CD8-positive, alpha-beta memory T cell (primary cell): ENCODE measurements around the gene HCFC2. TPM values are rescaled to one million over a fixed set of nuclear protein-coding genes. Genes with fewer than 3 reads are reported as not detected.
"Not testable (repeated sequence)": the region's sequence is repeated elsewhere in the genome, so short reads cannot be mapped to it uniquely, and the experiment has no call there.

Experiments
- CTCF ChIA-PET: fragments of 350-600 bp; sonication (Branson Sonifier 250); formaldehyde crosslinking; loops from one replicate; lab custom pipeline; 2021; ENCODE audit warnings: antibody characterized with exemption; lab: Charles Lee
- POLR2A ChIA-PET: fragments of 350-600 bp; sonication (Branson Sonifier 250); formaldehyde crosslinking; loops from one replicate; lab custom pipeline; 2021; ENCODE audit warnings: antibody characterized with exemption; lab: Charles Lee
- DNase-seq, 5 donors: peaks; one replicate each; pipeline versions ENCODE4 v3.0.0 to v3.0.0-alpha.2; 2020 to 2022; ENCODE audit warnings: mixed read lengths in 1 of 5
- H3K27ac ChIP-seq: one replicate; pipeline ENCODE4 v1.7.0; 2013; ENCODE audit warnings: low read depth, mild to moderate bottlenecking, low read length, moderate library complexity
- H3K27me3 ChIP-seq: 2 replicates; pipeline ENCODE4 v1.7.0; 2013; ENCODE audit warnings: low read length, mild to moderate bottlenecking; ENCODE audit not compliant: insufficient read depth, poor library complexity, severe bottlenecking
- H3K36me3 ChIP-seq: 2 replicates; pipeline ENCODE4 v1.7.0; 2013; ENCODE audit warnings: mild to moderate bottlenecking, low read length, moderate library complexity; ENCODE audit not compliant: insufficient read depth
- H3K4me1 ChIP-seq: 2 replicates; pipeline ENCODE4 v1.7.0; 2013; ENCODE audit warnings: mild to moderate bottlenecking, low read length, moderate library complexity; ENCODE audit not compliant: insufficient read depth
- H3K4me3 ChIP-seq: 2 replicates; pipeline ENCODE4 v1.7.0; 2013; ENCODE audit warnings: mild to moderate bottlenecking, low read length
- H3K9me3 ChIP-seq: 2 replicates; pipeline ENCODE4 v1.7.0; 2013; ENCODE audit warnings: mild to moderate bottlenecking, low read length
- H3K27ac Mint-ChIP-seq, 8 donors: one replicate each; pipeline ENCODE4 v1.8.0; 2020 to 2021; ENCODE audit warnings: mixed read lengths in 8 of 8, mild to moderate bottlenecking in 6 of 8, inconsistent platforms in 3 of 8, moderate library complexity in 3 of 8
- H3K27me3 Mint-ChIP-seq, 2 donors: one replicate each; pipeline ENCODE4 v1.8.0; 2020 to 2021; ENCODE audit warnings: mixed read lengths in 2 of 2, mild to moderate bottlenecking in 1 of 2, moderate library complexity in 1 of 2
- H3K36me3 Mint-ChIP-seq, 3 donors: one replicate each; pipeline ENCODE4 v1.8.0; 2020 to 2021; ENCODE audit warnings: mixed read lengths in 3 of 3, inconsistent platforms in 1 of 3, mild to moderate bottlenecking in 1 of 3
- H3K4me1 Mint-ChIP-seq, 3 donors: one replicate each; pipeline ENCODE4 v1.8.0; 2020 to 2021; ENCODE audit warnings: mixed read lengths in 3 of 3, inconsistent platforms in 1 of 3, mild to moderate bottlenecking in 1 of 3
- H3K4me3 Mint-ChIP-seq, 7 donors: one replicate each; pipeline ENCODE4 v1.8.0; 2020 to 2021; ENCODE audit warnings: mixed read lengths in 7 of 7, mild to moderate bottlenecking in 6 of 7, moderate library complexity in 4 of 7, inconsistent platforms in 2 of 7
- H3K9me3 Mint-ChIP-seq, 5 donors: one replicate each; pipeline ENCODE4 v1.8.0; 2020 to 2022; ENCODE audit warnings: mixed read lengths in 5 of 5, mild to moderate bottlenecking in 3 of 5, moderate library complexity in 2 of 5, inconsistent platforms in 1 of 5
- polyA plus RNA-seq: library from polyadenylated mRNA; unstranded; fragments of 300-500 nt; fragmentation: Illumina TruSeq; gene quantifications from one replicate; pipeline ENCODE4 v1.2.3, GENCODE V29; 2021
- total RNA-seq, 2 experiments: library from RNA; stranded (reverse); gene quantifications; one replicate each; pipeline ENCODE4 v1.2.3, GENCODE V29; 2021

HCFC2 gene
- total RNA-seq (10 to 100 TPM; 12.5 to 13.0 TPM), polyA plus RNA-seq (8.5 TPM)

GRCh38 chr12:104064031-104064841, at the start of gene HCFC2:
Gene HCFC2 (plus strand): TSS chr12:104064531. CDS start chr12:104064561, 30 bp downstream.
- Histone ChIP-seq H3K36me3 (peaks cover 3% of the 10 kb centered on the region), H3K9me3 (no peaks in the 10 kb centered on the region), H3K27me3 (no peaks in the 10 kb centered on the region), H3K4me3 (peak within 1 kb of the TSS; percentile 99), H3K27ac (peak within 1 kb of the TSS; percentile 84), H3K4me1 (peaks cover 9% of the 10 kb centered on the region)
- DNase-seq = peak; percentile 83 to 90 (median 87)
- H3K27ac Mint-ChIP-seq = peak within 1 kb of the TSS; percentile 82 to 95 (median 91)
- H3K9me3 Mint-ChIP-seq = no peaks in the 10 kb centered on the region
- peaks cover 3 to 22% of the 10 kb centered on the region in 2 donors for H3K27me3 Mint-ChIP-seq
- peaks cover 0 to 21% (median 7%) of the 10 kb centered on the region in 3 donors for H3K36me3 Mint-ChIP-seq
- ChIA-PET POLR2A (interaction anchor here (0.6 to 1.9 kb wide), 8 partner anchors 22 to 135 kb away, joined by 3 to 12 read pairs (median 4); partner anchors contain the start of genes HSP90B1, NFYB and TDG), CTCF (interaction anchor here (1.3 to 1.9 kb wide), 3 partner anchors 11 to 45 kb away, joined by 3 to 16 read pairs (median 4); no protein-coding TSS in a partner anchor)
- peaks cover 24 to 36% (median 31%) of the 10 kb centered on the region in 3 donors for H3K4me1 Mint-ChIP-seq
- H3K4me3 Mint-ChIP-seq = peak within 1 kb of the TSS; percentile 92 to 97 (median 95)

GRCh38 chr12:104021862-104022261, 42.5 kb upstream of the HCFC2 start:
- H3K27ac Mint-ChIP-seq, H3K36me3 ChIP-seq, H3K4me3 ChIP-seq, H3K9me3 Mint-ChIP-seq, H3K4me3 Mint-ChIP-seq, CTCF ChIA-PET, H3K9me3 ChIP-seq, H3K4me1 ChIP-seq, H3K27me3 ChIP-seq, H3K4me1 Mint-ChIP-seq, H3K36me3 Mint-ChIP-seq, POLR2A ChIA-PET, H3K27ac ChIP-seq, DNase-seq: not testable (repeated sequence)
- H3K27me3 Mint-ChIP-seq = peaks cover 20 to 48% of the 10 kb centered on the region in 2 donors

- Mint-ChIP-seq H3K36me3 (no peaks in the 10 kb centered on the region), H3K4me1 (no peaks in the 10 kb centered on the region), H3K27me3 (peaks cover 20 to 57% of the 10 kb centered on the region in 2 donors), H3K9me3 (peaks cover 0 to 9% (median 5%) of the 10 kb centered on the region in 5 donors), H3K27ac (no peak overlapping the region), H3K4me3 (no peak overlapping the region)
- ChIA-PET CTCF (no interaction called here), POLR2A (no interaction called here)
- peaks cover 3% of the 10 kb centered on the region for H3K27me3 ChIP-seq
- H3K4me3 ChIP-seq = no peak overlapping the region
- no peaks in the 10 kb centered on the region for H3K36me3 ChIP-seq
- no peaks in the 10 kb centered on the region for H3K4me1 ChIP-seq
- no peaks in the 10 kb centered on the region for H3K9me3 ChIP-seq
- no peak for DNase-seq
- H3K27ac ChIP-seq = no peak overlapping the region
These were observed 41.5 kb upstream of the HCFC2 start for GRCh38 chr12:104022786-104023185.

- Mint-ChIP-seq H3K36me3 (no peaks in the 10 kb centered on the region), H3K4me3 (no peak overlapping the region), H3K27ac (no peak overlapping the region), H3K4me1 (no peaks in the 10 kb centered on the region), H3K9me3 (peaks cover 0 to 9% (median 5%) of the 10 kb centered on the region in 5 donors), H3K27me3 (peaks cover 25 to 56% of the 10 kb centered on the region in 2 donors)
- Histone ChIP-seq H3K4me1 (no peaks in the 10 kb centered on the region), H3K4me3 (no peak overlapping the region), H3K36me3 (no peaks in the 10 kb centered on the region), H3K27me3 (peaks cover 3% of the 10 kb centered on the region), H3K27ac (no peak overlapping the region), H3K9me3 (no peaks in the 10 kb centered on the region)
- ChIA-PET CTCF (no interaction called here), POLR2A (no interaction called here)
- DNase-seq = no peak
These were observed 40.6 kb upstream of the HCFC2 start for GRCh38 chr12:104023710-104024109.

- CTCF ChIA-PET = no interaction called here
These were observed 40.0 kb upstream of the HCFC2 start for GRCh38 chr12:104024348-104024747.

DNA sequence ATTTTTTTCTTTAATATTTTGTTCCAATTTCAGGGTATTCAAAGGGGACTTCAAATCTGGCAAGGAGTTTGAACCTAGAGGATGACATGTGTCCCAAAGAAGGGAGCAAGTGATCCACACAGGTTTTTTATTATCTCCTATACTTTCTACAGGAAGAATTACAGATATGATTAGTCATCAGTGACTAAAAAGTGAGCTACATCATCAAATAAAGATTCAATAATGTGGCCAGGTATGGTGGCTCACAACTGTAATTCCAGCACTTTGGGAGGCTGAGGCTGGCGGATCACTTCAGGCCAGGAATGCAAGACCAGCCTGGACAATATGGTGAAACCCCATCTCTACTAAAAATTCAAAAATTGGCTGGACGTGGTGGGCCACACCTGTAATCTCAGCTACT, 38.6 kb upstream of the HCFC2 start:
- Mint-ChIP-seq H3K4me3 (no peak overlapping the region), H3K4me1 (no peaks in the 10 kb centered on the region), H3K27ac (no peak overlapping the region), H3K9me3 (peaks cover 0 to 9% (median 3%) of the 10 kb centered on the region in 5 donors), H3K27me3 (peaks cover 18 to 54% of the 10 kb centered on the region in 2 donors), H3K36me3 (no peaks in the 10 kb centered on the region)
- H3K4me1 ChIP-seq = no peaks in the 10 kb centered on the region
- H3K9me3 ChIP-seq = no peaks in the 10 kb centered on the region
- no peak overlapping the region for H3K27ac ChIP-seq
- CTCF ChIA-PET = no interaction called here
- POLR2A ChIA-PET = no interaction called here
- no peak overlapping the region for H3K4me3 ChIP-seq
- no peaks in the 10 kb centered on the region for H3K36me3 ChIP-seq
- no peak for DNase-seq
- peaks cover 3% of the 10 kb centered on the region for H3K27me3 ChIP-seq

More at GRCh38 chr12:104024348-104024747, 40.0 kb upstream of the HCFC2 start:
- Histone ChIP-seq H3K4me1 (no peaks in the 10 kb centered on the region), H3K4me3 (no peak overlapping the region), H3K9me3 (no peaks in the 10 kb centered on the region), H3K36me3 (no peaks in the 10 kb centered on the region), H3K27ac (no peak overlapping the region), H3K27me3 (peaks cover 3% of the 10 kb centered on the region)
- H3K36me3 Mint-ChIP-seq = no peaks in the 10 kb centered on the region
- DNase-seq = no peak
- peaks cover 26 to 56% of the 10 kb centered on the region in 2 donors for H3K27me3 Mint-ChIP-seq
- peaks cover 0 to 9% (median 5%) of the 10 kb centered on the region in 5 donors for H3K9me3 Mint-ChIP-seq
- H3K4me1 Mint-ChIP-seq = no peaks in the 10 kb centered on the region
- POLR2A ChIA-PET = no interaction called here
- no peak overlapping the region for H3K27ac Mint-ChIP-seq
- H3K4me3 Mint-ChIP-seq = no peak overlapping the region

DNA sequence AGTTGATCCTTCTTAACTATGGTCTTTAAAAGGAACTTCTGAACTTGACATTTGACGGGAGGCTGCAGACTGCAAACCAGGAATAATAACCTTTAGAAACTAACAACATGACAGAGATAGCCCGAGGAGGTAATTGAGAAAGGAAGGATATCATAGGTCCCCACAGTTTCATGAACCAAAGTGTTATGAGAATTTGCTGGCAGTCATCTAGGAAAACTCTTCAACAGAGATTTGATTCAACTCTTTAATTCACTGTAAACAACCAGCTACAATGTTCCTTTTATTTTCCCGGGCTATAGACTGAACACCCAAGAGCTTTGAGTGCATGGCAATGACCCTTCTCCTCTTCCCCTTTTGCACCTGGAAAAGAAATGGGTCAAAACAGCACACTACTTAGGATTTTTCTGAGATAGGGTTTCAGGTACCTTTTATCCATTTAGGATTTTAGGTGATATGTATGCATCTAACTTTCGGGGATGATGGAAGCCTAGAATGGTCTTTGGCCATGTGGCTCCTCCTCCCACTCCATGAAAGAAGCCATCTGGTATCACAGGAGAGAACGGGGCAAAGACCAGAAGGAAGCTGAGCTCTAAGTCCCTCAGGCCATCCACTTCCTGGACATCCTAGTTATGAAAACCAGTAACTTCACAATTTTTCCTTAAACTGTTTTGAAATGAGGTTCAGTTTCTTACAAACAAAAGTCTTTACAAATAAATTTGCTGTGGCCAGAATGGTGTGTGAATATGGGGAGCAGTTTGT, 37.3 kb upstream of the HCFC2 start:
- Histone ChIP-seq H3K4me1 (no peaks in the 10 kb centered on the region), H3K27ac (no peak overlapping the region), H3K27me3 (peaks cover 3% of the 10 kb centered on the region), H3K36me3 (no peaks in the 10 kb centered on the region), H3K9me3 (no peaks in the 10 kb centered on the region), H3K4me3 (no peak overlapping the region)
- no peak overlapping the region for H3K27ac Mint-ChIP-seq
- no peak overlapping the region for H3K4me3 Mint-ChIP-seq
- peaks cover 13 to 44% of the 10 kb centered on the region in 2 donors for H3K27me3 Mint-ChIP-seq
- peaks cover 0 to 9% (median 3%) of the 10 kb centered on the region in 5 donors for H3K9me3 Mint-ChIP-seq
- ChIA-PET CTCF (interaction anchor here (1.2 kb wide), 1 partner anchor 36 kb away, joined by 3 read pairs; no protein-coding TSS in a partner anchor), POLR2A (interaction anchor here (0.7 kb wide), 1 partner anchor 11 kb away, joined by 4 read pairs; no protein-coding TSS in a partner anchor)
- no peaks in the 10 kb centered on the region for H3K4me1 Mint-ChIP-seq
- no peaks in the 10 kb centered on the region for H3K36me3 Mint-ChIP-seq
- no peak for DNase-seq

DNA sequence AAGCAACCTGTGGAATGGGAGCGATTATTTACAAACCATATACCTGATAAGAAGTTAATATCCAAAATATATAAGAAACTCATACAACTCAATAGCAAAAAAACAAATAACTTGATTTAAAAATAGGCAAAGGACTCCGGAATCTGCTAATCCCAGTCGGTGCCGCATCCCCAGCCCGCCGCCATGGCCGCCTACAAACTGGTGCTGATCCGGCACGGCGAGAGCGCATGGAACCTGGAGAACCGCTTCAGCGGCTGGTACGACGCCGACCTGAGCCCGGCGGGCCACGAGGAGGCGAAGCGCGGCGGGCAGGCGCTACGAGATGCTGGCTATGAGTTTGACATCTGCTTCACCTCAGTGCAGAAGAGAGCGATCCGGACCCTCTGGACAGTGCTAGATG, 33.7 kb upstream of the HCFC2 start:
- H3K27ac ChIP-seq, H3K4me1 ChIP-seq, H3K27ac Mint-ChIP-seq, H3K36me3 Mint-ChIP-seq, H3K4me3 ChIP-seq, CTCF ChIA-PET, POLR2A ChIA-PET, H3K9me3 Mint-ChIP-seq, H3K4me1 Mint-ChIP-seq, H3K36me3 ChIP-seq, H3K4me3 Mint-ChIP-seq, H3K27me3 ChIP-seq, H3K9me3 ChIP-seq, DNase-seq: not testable (repeated sequence)
- peaks cover 11 to 49% of the 10 kb centered on the region in 2 donors for H3K27me3 Mint-ChIP-seq
